Transverse colon (tissue), 4 donors: ENCODE measurements around the gene NFASC. TPM values are rescaled to one million over a fixed set of nuclear protein-coding genes. Genes with fewer than 3 reads are reported as not detected.

Experiments used
- DNase-seq: peaks from one replicate; pipeline ENCODE4 v3.0.0-alpha.2; 2019
- H3K27ac ChIP-seq, 4 donors: fragments of 200-600 bp; sonication (generic); 2 replicates each; pipeline ENCODE4 v1.5.1; 2016 to 2018; ENCODE audit warnings: inconsistent platforms in 4 of 4
- H3K27me3 ChIP-seq: fragments of 200-600 bp; sonication (generic); 2 replicates; pipeline ENCODE4 v1.5.1; 2017; ENCODE audit warnings: inconsistent platforms
- H3K36me3 ChIP-seq, 4 donors: fragments of 200-600 bp; sonication (generic); 2 replicates each; pipeline ENCODE4 v1.5.1; 2017 to 2019; ENCODE audit warnings: inconsistent platforms in 4 of 4
- H3K4me1 ChIP-seq, 4 donors: fragments of 200-600 bp; sonication (generic); 2 replicates each; pipeline ENCODE4 v1.5.1; 2017 to 2020; ENCODE audit warnings: inconsistent platforms in 4 of 4
- H3K4me3 ChIP-seq, 4 donors: fragments of 200-600 bp; sonication (generic); 1 replicate in 1 of 4; 2 replicates in 3 of 4; pipeline versions ENCODE4 v1.5.1 to v1.6.1; 2017 to 2019; ENCODE audit warnings: inconsistent platforms in 4 of 4
- H3K9me3 ChIP-seq, 2 donors: fragments of 200-600 bp; sonication (generic); 2 replicates each; pipeline ENCODE4 v1.5.1; 2017 to 2019; ENCODE audit warnings: inconsistent platforms in 2 of 2
- EP300 ChIP-seq: sonication (generic); formaldehyde crosslinking; IDR thresholded peaks from one replicate; pipeline ENCODE4 v1.6.1; 2017; ENCODE audit warnings: antibody characterized with exemption, low read depth
- POLR2A ChIP-seq: fragments of 450-650 bp; IDR thresholded peaks from one replicate; pipeline ENCODE4 v1.6.1; 2016; ENCODE audit warnings: antibody characterized with exemption, mild to moderate bottlenecking, moderate library complexity
- POLR2AphosphoS5 ChIP-seq, 3 donors: sonication (generic); formaldehyde crosslinking; IDR thresholded peaks; one replicate each; pipeline ENCODE4 v1.6.1; 2016; ENCODE audit warnings: antibody characterized with exemption in 3 of 3
- WGBS, 2 donors: methylation state at CpG; one replicate each; pipeline ENCODE4 v1.1.5; 2018; ENCODE audit warnings: low coverage in 1 of 2; 5-methylcytosine and 5-hydroxymethylcytosine counted together
- in situ Hi-C, 4 donors: fragments of 200-750 bp; cut with MboI; loops; one replicate each; pipeline versions ENCODE4 v1.15.0 to v1.15.1; 2017; ENCODE audit warnings: low sequenced_read_pairs in 3 of 4, low pct_ligation_motif_present in 1 of 4, low pct_unique_long_range_greater_than_20kb in 1 of 4
- intact Hi-C: fragments of 100-400 bp; cut with DNase I; formaldehyde crosslinking; loops from one replicate; pipeline ENCODE4 v1.15.1; 2023; ENCODE audit warnings: low total_unique reads
- total RNA-seq, 4 donors: library from RNA; depleted of rRNA; stranded (reverse); fragments of >200 nt; gene quantifications; one replicate each; pipeline ENCODE4 v1.1.0, GENCODE V29; 2016
- TF ChIP-seq, protein P1 (sequence below), 5 experiments: fragments of 200-600 bp in 3 of 5; fragments of 450-650 bp in 2 of 5; sonication (generic) in 3 of 5; IDR thresholded peaks; 1 replicate in 2 of 5; 2 replicates in 3 of 5; pipeline ENCODE4 v1.5.1; 2016 to 2017; ENCODE audit warnings: antibody characterized with exemption in 5 of 5, inconsistent platforms in 3 of 5, mild to moderate bottlenecking in 2 of 5, moderate library complexity in 1 of 5

The NFASC gene
- total RNA-seq, 4 donors from 2014 or later: 11.3 to 48.8 (median 13.4) TPM

DNA sequence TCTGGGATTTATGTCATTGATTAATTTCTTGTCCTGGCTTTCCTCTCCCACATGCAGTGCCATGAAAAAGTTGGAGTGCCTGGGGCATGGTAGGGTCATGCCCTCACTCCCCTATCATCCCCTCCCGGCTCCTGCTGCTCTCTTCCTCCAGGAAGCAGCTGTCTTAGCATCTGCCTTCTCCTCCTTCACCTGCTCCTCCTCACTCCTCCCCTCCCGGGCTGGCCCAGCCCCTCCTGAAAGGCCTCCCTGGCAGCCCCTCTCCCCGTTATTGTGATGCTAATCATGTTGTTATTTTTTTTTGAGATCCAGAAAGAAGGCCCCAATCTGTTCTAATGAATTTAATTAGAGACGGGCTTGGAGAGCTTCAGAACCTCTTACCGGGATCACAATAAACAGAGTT, 36.3 kb upstream of the NFASC start:
- in situ Hi-C loops: no loop called here
- WGBS, 2 donors: 54 to 83% methylated on average over 2 to 5 of the region's 5 CpGs
- no peaks in the 10 kb centered on the region for H3K36me3 ChIP-seq
- peaks cover 1% of the 10 kb centered on the region for H3K27me3 ChIP-seq
- H3K27ac ChIP-seq: no peak overlapping the region
- H3K4me3 ChIP-seq: no peak overlapping the region
- peaks cover 0 to 10% (median 3%) of the 10 kb centered on the region in 4 donors for H3K4me1 ChIP-seq
- no peak for TF ChIP-seq POLR2A
- TF ChIP-seq, protein P1, sequence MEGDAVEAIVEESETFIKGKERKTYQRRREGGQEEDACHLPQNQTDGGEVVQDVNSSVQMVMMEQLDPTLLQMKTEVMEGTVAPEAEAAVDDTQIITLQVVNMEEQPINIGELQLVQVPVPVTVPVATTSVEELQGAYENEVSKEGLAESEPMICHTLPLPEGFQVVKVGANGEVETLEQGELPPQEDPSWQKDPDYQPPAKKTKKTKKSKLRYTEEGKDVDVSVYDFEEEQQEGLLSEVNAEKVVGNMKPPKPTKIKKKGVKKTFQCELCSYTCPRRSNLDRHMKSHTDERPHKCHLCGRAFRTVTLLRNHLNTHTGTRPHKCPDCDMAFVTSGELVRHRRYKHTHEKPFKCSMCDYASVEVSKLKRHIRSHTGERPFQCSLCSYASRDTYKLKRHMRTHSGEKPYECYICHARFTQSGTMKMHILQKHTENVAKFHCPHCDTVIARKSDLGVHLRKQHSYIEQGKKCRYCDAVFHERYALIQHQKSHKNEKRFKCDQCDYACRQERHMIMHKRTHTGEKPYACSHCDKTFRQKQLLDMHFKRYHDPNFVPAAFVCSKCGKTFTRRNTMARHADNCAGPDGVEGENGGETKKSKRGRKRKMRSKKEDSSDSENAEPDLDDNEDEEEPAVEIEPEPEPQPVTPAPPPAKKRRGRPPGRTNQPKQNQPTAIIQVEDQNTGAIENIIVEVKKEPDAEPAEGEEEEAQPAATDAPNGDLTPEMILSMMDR (IDR thresholded peaks at IDR 0.05): no peak
- no peak for TF ChIP-seq EP300
- TF ChIP-seq POLR2AphosphoS5 (IDR thresholded peaks at IDR 0.05): no peak
- intact Hi-C loops: no loop called here
- DNase-seq: no peak
- H3K9me3 ChIP-seq: no peaks in the 10 kb centered on the region

DNA sequence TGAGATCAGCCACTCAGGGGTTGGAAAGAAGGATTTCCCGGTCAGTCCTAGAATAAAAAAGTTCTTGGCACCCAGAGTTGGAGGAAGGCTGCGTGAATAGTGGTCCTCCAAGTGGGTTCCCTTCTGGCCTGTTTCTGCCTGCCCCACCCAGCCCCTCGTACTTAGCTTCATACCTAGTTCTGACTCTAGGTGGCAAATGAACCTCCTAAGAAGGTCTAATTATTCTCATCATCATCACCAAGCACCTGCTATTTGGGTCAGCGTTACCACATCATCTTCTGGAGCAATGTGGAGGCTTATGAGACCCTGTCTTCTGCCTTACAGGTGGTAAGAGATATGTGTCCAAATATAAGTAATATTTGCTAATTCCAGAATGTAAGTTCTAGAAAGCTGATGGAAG, 35.9 kb upstream of the NFASC start:
- Histone ChIP-seq H3K27ac (no peak overlapping the region), H3K9me3 (no peaks in the 10 kb centered on the region), H3K4me1 (peaks cover 0 to 7% (median 3%) of the 10 kb centered on the region in 4 donors), H3K36me3 (no peaks in the 10 kb centered on the region), H3K4me3 (no peak overlapping the region), H3K27me3 (no peaks in the 10 kb centered on the region)
- intact Hi-C loops (no loop called here), in situ Hi-C loops (no loop called here)
- TF ChIP-seq POLR2AphosphoS5 (IDR thresholded peaks at IDR 0.05): no peak
- TF ChIP-seq, protein P1 (IDR thresholded peaks at IDR 0.05): no peak
- no peak for TF ChIP-seq EP300
- no peak for TF ChIP-seq POLR2A
- no peak for DNase-seq
- WGBS, 2 donors: 0 to 67% methylated on average over 1 to 4 of the region's 4 CpGs

DNA sequence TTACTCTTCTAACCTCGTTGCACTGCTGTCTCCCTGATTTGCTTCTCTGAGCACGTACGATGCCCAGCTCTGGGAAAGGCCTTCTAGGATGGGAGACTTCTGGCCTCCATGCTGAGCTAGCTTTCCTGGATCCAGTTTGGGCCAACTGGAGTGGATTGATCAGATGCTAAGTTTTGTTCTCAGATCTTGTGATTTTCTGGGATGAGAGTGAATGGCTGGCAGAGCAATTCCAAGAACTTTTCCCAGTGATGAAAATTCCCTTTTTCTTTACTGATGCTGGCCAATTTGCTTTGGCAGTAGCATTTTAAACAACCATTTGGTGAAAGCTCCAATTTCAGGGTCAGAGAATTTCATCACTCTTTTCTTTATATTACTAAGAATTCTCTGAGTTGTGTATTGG, 34.9 kb upstream of the NFASC start:
- 67 to 86% methylated on average over 3 of the region's 3 CpGs for WGBS, 2 donors
- H3K9me3 ChIP-seq: no peaks in the 10 kb centered on the region
- intact Hi-C loops: no loop called here

DNA sequence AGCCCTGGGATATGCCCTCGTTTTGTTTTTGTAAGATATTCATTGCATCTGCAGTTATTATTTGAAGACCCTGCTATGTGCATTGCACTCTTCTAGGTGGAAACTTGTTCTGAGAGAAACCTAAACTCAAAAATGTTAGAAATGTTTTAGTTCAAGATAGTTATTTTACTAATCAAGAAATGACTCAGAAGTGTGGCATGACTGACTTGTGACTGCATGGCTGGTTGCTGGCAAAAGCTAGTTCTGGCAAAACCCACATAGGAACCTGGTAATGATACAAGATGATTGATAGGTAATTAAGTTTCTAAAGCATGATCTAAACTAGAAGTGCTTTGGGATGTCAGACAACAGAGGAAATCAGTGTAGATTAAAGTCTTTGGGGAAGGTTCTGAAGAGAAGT, 33.8 kb upstream of the NFASC start:
- no peak overlapping the region for H3K4me3 ChIP-seq
- intact Hi-C loops (no loop called here), in situ Hi-C loops (no loop called here)
- H3K36me3 ChIP-seq: no peaks in the 10 kb centered on the region
- no peak for DNase-seq
- no peak for TF ChIP-seq POLR2AphosphoS5 (IDR thresholded peaks at IDR 0.05)
- peaks cover 0 to 3% (median 0%) of the 10 kb centered on the region in 4 donors for H3K4me1 ChIP-seq
- WGBS, 2 donors: 67% methylated on average over 1 of the region's 1 CpG; no CpG with 5 or more reads in 1 of the 2 donors
- H3K9me3 ChIP-seq: no peaks in the 10 kb centered on the region
- no peak overlapping the region for H3K27ac ChIP-seq
- H3K27me3 ChIP-seq: no peaks in the 10 kb centered on the region

More for the DNA sequence above, 34.9 kb upstream of the NFASC start:
- Histone ChIP-seq H3K4me3 (no peak overlapping the region), H3K4me1 (peaks cover 0 to 4% (median 1%) of the 10 kb centered on the region in 4 donors), H3K27me3 (no peaks in the 10 kb centered on the region), H3K36me3 (no peaks in the 10 kb centered on the region), H3K27ac (no peak overlapping the region)
- no peak for DNase-seq
- TF ChIP-seq POLR2AphosphoS5 (IDR thresholded peaks at IDR 0.05) (no peak), POLR2A (no peak), EP300 (no peak)
- TF ChIP-seq, protein P1 (IDR thresholded peaks at IDR 0.05): no peak
- in situ Hi-C loops: no loop called here

DNA sequence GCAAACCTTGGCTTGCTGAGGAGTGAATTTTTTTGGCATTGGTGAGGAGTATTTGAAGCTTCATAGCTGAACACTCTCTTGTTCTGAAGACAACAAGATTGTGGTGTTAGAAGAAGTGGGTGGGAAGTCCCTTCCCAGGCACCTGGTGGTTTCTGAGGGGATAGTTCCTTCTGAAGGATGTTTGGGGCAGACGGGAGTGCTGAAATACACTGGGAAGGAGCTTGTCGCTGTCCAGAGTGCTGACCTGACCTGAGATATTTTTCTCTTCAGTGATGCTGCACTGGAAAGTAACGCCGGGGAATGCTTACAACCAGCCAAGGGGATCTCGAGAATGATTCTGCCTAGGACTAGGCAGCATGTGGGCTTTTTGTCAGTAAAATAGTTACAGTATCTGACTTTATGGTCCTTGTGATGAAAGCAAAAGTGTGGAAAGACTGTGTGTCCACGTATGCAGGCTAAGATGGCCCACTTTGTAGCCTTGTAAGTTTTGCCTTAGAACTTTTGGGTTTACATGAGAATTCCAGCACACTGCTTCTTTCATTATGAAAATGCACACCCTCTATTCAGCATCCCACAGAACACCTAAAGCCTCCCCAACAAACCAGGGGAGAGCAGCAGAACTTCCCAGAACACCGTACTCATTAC, 33.1 kb upstream of the NFASC start:
- no peak for DNase-seq
- Histone ChIP-seq H3K27me3 (no peaks in the 10 kb centered on the region), H3K4me3 (no peak overlapping the region), H3K27ac (no peak overlapping the region), H3K4me1 (peaks cover 0 to 10% (median 2%) of the 10 kb centered on the region in 4 donors), H3K9me3 (no peaks in the 10 kb centered on the region), H3K36me3 (no peaks in the 10 kb centered on the region)
- 33 to 100% methylated on average over 2 to 7 of the region's 7 CpGs for WGBS, 2 donors
- in situ Hi-C loops: no loop called here
- intact Hi-C loops: no loop called here
- TF ChIP-seq POLR2A (no peak), EP300 (no peak), POLR2AphosphoS5 (IDR thresholded peaks at IDR 0.05) (no peak)
- TF ChIP-seq, protein P1 (IDR thresholded peaks at IDR 0.05): no peak
